NCI-H748 (cell line): ENCODE results near the gene IQGAP3.

Source experiments
- DNase-seq: peaks from one replicate; lab custom pipeline; 2025; ENCODE audit not compliant: unreplicated experiment; lab: John Stamatoyannopoulos, UW

IQGAP3 gene

GRCh38 chr1:156486421-156487344 is 85.7 kb downstream of the IQGAP3 start:
- peak; percentile 6 for DNase-seq

- DNase-seq, result no peak
Measured at GRCh38 chr1:156485984-156486383, 86.4 kb downstream of the IQGAP3 start.

GRCh38 chr1:156484480-156485058 is 87.8 kb downstream of the IQGAP3 start:
- no peak for DNase-seq

GRCh38 chr1:156483397-156483796 is 89.0 kb downstream of the IQGAP3 start:
- no peak for DNase-seq

GRCh38 chr1:156482276-156482675 is 90.1 kb downstream of the IQGAP3 start:
- DNase-seq, result no peak

GRCh38 chr1:156481527-156481926 is 90.8 kb downstream of the IQGAP3 start:
- no peak for DNase-seq

GRCh38 chr1:156480411-156481192 is 91.8 kb downstream of the IQGAP3 start:
- DNase-seq, result peak; percentile 9

- DNase-seq, result no peak
Measured at GRCh38 chr1:156480016-156480370, 92.4 kb downstream of the IQGAP3 start.

GRCh38 chr1:156479093-156480015 is 93.0 kb downstream of the IQGAP3 start:
- DNase-seq, result no peak

- no peak for DNase-seq
Measured at GRCh38 chr1:156478250-156478627, 94.1 kb downstream of the IQGAP3 start.

GRCh38 chr1:156477526-156478249 is 94.7 kb downstream of the IQGAP3 start:
- no peak for DNase-seq

- no peak for DNase-seq
Measured at GRCh38 chr1:156476501-156477298, 95.7 kb downstream of the IQGAP3 start.

- no peak for DNase-seq
Measured at GRCh38 chr1:156475568-156476500, 96.5 kb downstream of the IQGAP3 start.
